RWPE2 (cell line): ENCODE measurements around the gene IL18.

ENCODE experiments used
- ATAC-seq: fragments of 200-7000 bp; cut with Tn5 transposase; 3 replicates; pipeline ENCODE4 v1.9.1; 2021; ENCODE audit warnings: low read depth
- DNase-seq: peaks from one replicate; pipeline ENCODE4 v3.0.0-alpha.2; 2020; ENCODE audit warnings: low spot score
- H3K27ac ChIP-seq: fragments of 450-650 bp; 2 replicates; pipeline ENCODE4 v1.5.1; 2017; ENCODE audit warnings: mild to moderate bottlenecking; ENCODE audit not compliant: poor library complexity, severe bottlenecking
- H3K27me3 ChIP-seq: fragments of 250-450 bp; sonication (Bioruptor Pico); 2 replicates; pipeline ENCODE4 v1.5.1; 2021; ENCODE audit warnings: mild to moderate bottlenecking, moderate library complexity; ENCODE audit not compliant: insufficient read depth, poor library complexity, severe bottlenecking
- H3K36me3 ChIP-seq: fragments of 250-450 bp; sonication (Bioruptor Pico); 2 replicates; pipeline ENCODE4 v1.5.1; 2020; ENCODE audit warnings: low read depth, mild to moderate bottlenecking, moderate library complexity
- H3K4me1 ChIP-seq: fragments of 250-450 bp; sonication (Bioruptor Pico); 2 replicates; pipeline ENCODE4 v1.5.1; 2021; ENCODE audit warnings: mild to moderate bottlenecking, moderate library complexity; ENCODE audit not compliant: insufficient read depth, poor library complexity, severe bottlenecking
- H3K4me3 ChIP-seq: fragments of 250-450 bp; sonication (Bioruptor Pico); 2 replicates; pipeline ENCODE4 v1.5.1; 2021; ENCODE audit warnings: mild to moderate bottlenecking, moderate library complexity; ENCODE audit not compliant: severe bottlenecking
- H3K9me3 ChIP-seq: fragments of 250-450 bp; sonication (Bioruptor Pico); 2 replicates; pipeline ENCODE4 v1.5.1; 2021; ENCODE audit warnings: mild to moderate bottlenecking, moderate library complexity; ENCODE audit not compliant: severe bottlenecking
- CTCF ChIP-seq: fragments of 450-650 bp; IDR thresholded peaks from one replicate; pipeline ENCODE4 v1.5.1; 2017; ENCODE audit warnings: mild to moderate bottlenecking, moderate library complexity; ENCODE audit not compliant: poor library complexity, severe bottlenecking

Gene IL18

GRCh38 chr11:112163875-112164685 lies at the start of gene IL18:
Gene IL18, minus strand, starts transcription at chr11:112164094. Its CDS starts 9,041 bp downstream, at chr11:112155053.
- Histone ChIP-seq H3K27me3 (no peaks in the 10 kb centered on the region), H3K36me3 (peaks cover 31% of the 10 kb centered on the region), H3K4me3 (peak within 1 kb of the TSS; percentile 42), H3K4me1 (peaks cover 53% of the 10 kb centered on the region), H3K27ac (peak within 1 kb of the TSS; percentile 91), H3K9me3 (no peaks in the 10 kb centered on the region)
- peak; percentile 79 for DNase-seq
- TF ChIP-seq CTCF, result no peak
- ATAC-seq, result peak; percentile 90

- H3K4me3 ChIP-seq, result no peak overlapping the region
Measured at GRCh38 chr11:112212710-112213109, 48.8 kb upstream of the IL18 start.

GRCh38 chr11:112212290-112212689 lies 48.4 kb upstream of the IL18 start:
- Histone ChIP-seq H3K4me3 (no peak overlapping the region), H3K27me3 (no peaks in the 10 kb centered on the region), H3K27ac (peak overlapping the region; percentile 36), H3K36me3 (no peaks in the 10 kb centered on the region), H3K9me3 (no peaks in the 10 kb centered on the region), H3K4me1 (peaks cover 22% of the 10 kb centered on the region)
- no peak for TF ChIP-seq CTCF
- ATAC-seq (peak; percentile 71), DNase-seq (no peak)

More at GRCh38 chr11:112212710-112213109, 48.8 kb upstream of the IL18 start:
- Histone ChIP-seq H3K4me1 (peaks cover 22% of the 10 kb centered on the region), H3K9me3 (no peaks in the 10 kb centered on the region), H3K36me3 (no peaks in the 10 kb centered on the region), H3K27ac (peak overlapping the region; percentile 36), H3K27me3 (no peaks in the 10 kb centered on the region)
- ATAC-seq, result no peak; the same call in 2 of the 3 replicates
- no peak for TF ChIP-seq CTCF
- no peak for DNase-seq

GRCh38 chr11:112211536-112211935 lies 47.6 kb upstream of the IL18 start:
- Histone ChIP-seq H3K27ac (peak overlapping the region; percentile 36), H3K9me3 (no peaks in the 10 kb centered on the region), H3K27me3 (no peaks in the 10 kb centered on the region), H3K4me3 (no peak overlapping the region), H3K36me3 (no peaks in the 10 kb centered on the region), H3K4me1 (peaks cover 22% of the 10 kb centered on the region)
- DNase-seq (no peak), ATAC-seq (no peak)
- no peak for TF ChIP-seq CTCF

GRCh38 chr11:112210890-112211289 lies 47.0 kb upstream of the IL18 start:
- ATAC-seq (no peak), DNase-seq (no peak)
- H3K27me3 ChIP-seq, result no peaks in the 10 kb centered on the region
- TF ChIP-seq CTCF, result no peak
- H3K4me3 ChIP-seq, result no peak overlapping the region
- H3K27ac ChIP-seq, result peak overlapping the region; percentile 36
- no peaks in the 10 kb centered on the region for H3K36me3 ChIP-seq
- H3K9me3 ChIP-seq, result no peaks in the 10 kb centered on the region
- peaks cover 22% of the 10 kb centered on the region for H3K4me1 ChIP-seq
